ENCODE results near the gene KIF4B. TPM values are rescaled to one million over a fixed set of nuclear protein-coding genes. Genes with fewer than 3 reads are reported as not detected.
"Not testable (repeated sequence)": the region's sequence is repeated elsewhere in the genome, so short reads cannot be mapped to it uniquely, and the experiment has no call there.

KIF4B gene
- total and polyA plus RNA-seq, 4 donors, result 0.11 to 0.20 (median 0.12) TPM

DNA sequence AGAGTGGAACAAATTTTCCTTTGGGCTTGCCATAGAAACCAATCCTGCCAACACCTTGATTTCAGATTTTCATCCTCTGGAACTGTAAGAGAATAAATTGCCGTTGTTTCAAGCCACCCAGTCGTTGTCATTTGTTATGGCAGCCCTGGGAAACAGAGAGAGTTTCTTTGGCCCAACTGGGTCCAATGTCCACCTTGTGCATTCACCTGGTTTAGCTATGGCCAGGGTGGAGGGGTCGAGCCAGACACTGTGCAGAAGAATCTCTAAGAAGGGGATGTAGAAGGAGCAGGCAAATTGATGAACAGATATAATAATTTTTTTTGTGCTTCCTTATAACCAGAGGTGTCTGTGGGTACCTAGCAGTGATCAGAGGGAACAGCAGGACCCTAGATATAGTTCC lies 9.8 kb downstream of the KIF4B start:
- no peak for DNase-seq (ENCODE audit: low read depth in 4 of 6, low spot score in 6 of 6)
- H3K36me3 ChIP-seq (ENCODE audit: control insufficient read depth, insufficient read depth, low read length), result no peaks in the 10 kb centered on the region
- H3K9me3 ChIP-seq (ENCODE audit: control insufficient read depth, insufficient read depth, low read length), result peaks cover 5% of the 10 kb centered on the region
- 86% methylated on average over 1 of the region's 3 CpGs for WGBS (ENCODE audit: insufficient coverage)
- no peak overlapping the region for H3K4me3 ChIP-seq (ENCODE audit: low read depth, low read length)
- H3K4me1 ChIP-seq (ENCODE audit: control insufficient read depth, insufficient read depth, low read length), result no peaks in the 10 kb centered on the region
- H3K27me3 ChIP-seq (ENCODE audit: control insufficient read depth, insufficient read depth, low read length), result no peaks in the 10 kb centered on the region
- no peak overlapping the region for H3K27ac ChIP-seq (ENCODE audit: low read depth, low read length)

DNA sequence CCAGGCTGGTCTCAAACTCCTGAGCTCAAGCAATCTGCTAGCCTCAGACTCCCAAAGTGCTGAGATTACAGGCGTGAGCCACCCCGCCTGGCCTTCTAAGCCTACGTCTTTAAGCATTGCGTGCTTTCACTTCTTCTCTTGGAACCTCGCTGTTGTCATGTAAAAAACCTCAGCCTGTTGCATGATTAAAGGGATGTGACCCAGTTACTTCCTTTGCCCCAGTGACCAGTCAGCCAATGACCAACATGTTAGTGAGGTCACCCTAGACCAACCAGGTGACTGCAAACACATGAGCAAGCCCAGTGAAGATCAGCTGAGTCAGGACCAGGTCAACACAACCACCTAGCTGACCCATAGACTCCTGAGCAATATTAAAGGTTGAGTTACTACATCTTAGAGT lies 10.5 kb downstream of the KIF4B start:
- Histone ChIP-seq H3K27ac (ENCODE audit: low read depth, low read length) (no peak overlapping the region), H3K27me3 (ENCODE audit: control insufficient read depth, insufficient read depth, low read length) (no peaks in the 10 kb centered on the region), H3K4me3 (ENCODE audit: low read depth, low read length) (no peak overlapping the region), H3K4me1 (ENCODE audit: control insufficient read depth, insufficient read depth, low read length) (no peaks in the 10 kb centered on the region), H3K9me3 (ENCODE audit: control insufficient read depth, insufficient read depth, low read length) (peaks cover 5% of the 10 kb centered on the region), H3K36me3 (ENCODE audit: control insufficient read depth, insufficient read depth, low read length) (no peaks in the 10 kb centered on the region)
- WGBS (ENCODE audit: insufficient coverage), result 90% methylated on average over 5 of the region's 5 CpGs
- DNase-seq (ENCODE audit: low read depth in 4 of 6, low spot score in 6 of 6), result no peak

DNA sequence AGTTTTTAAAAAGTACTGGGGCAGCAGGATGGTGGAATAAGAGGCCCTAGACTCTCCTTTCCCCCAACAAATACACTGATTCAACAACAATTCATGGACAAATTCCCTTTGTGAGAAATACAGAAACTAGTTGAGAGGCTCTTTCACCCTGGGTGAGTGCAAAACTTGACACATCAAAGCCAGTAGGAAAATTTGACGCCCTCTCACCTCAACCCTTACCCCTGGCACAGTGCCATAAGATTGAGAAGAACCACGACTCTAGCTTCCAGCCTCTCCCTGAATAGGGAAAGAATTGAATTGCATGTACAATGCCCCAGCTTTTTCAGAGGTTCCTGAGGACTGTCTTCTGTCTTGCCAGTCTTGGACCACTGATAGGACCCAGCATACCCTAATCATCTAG lies 12.3 kb downstream of the KIF4B start:
- Histone ChIP-seq H3K36me3 (ENCODE audit: control insufficient read depth, insufficient read depth, low read length) (no peaks in the 10 kb centered on the region), H3K4me3 (ENCODE audit: low read depth, low read length) (no peak overlapping the region), H3K27me3 (ENCODE audit: control insufficient read depth, insufficient read depth, low read length) (no peaks in the 10 kb centered on the region), H3K9me3 (ENCODE audit: control insufficient read depth, insufficient read depth, low read length) (peaks cover 5% of the 10 kb centered on the region), H3K4me1 (ENCODE audit: control insufficient read depth, insufficient read depth, low read length) (no peaks in the 10 kb centered on the region), H3K27ac (ENCODE audit: low read depth, low read length) (no peak overlapping the region)
- no peak for DNase-seq (ENCODE audit: low read depth in 4 of 6, low spot score in 6 of 6)
- 80% methylated on average over 1 of the region's 2 CpGs for WGBS (ENCODE audit: insufficient coverage)

DNA sequence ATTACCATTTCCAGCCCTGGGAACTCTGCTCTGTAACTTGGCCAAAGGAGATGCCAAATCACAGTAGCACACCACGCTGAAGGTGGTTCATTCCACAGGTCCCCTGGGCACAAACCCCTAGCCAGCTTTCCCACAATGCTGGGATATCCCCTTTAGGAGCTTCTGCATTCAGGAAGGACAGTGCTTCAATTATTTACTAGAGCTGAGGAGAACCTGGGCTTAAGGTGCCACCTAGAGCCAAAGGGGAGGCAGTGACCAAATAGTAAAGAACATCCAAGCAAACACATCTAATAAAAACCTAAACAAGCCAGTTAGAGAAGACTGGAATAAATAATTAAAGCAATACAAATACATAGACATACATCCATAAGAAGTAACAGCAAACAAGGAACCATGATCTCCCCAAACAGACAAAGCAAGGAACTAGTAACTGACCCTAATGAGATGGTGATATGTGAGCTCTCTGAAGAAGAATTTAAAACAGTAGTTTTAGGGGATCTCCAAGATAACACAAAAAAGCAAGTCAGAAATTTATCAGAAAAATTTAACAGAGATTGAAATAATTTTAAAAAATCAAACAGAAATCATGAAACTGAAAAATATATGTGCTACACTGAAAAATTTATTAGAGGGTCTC lies 14.6 kb downstream of the KIF4B start:
- Histone ChIP-seq H3K27me3 (ENCODE audit: control insufficient read depth, insufficient read depth, low read length) (no peaks in the 10 kb centered on the region), H3K36me3 (ENCODE audit: control insufficient read depth, insufficient read depth, low read length) (no peaks in the 10 kb centered on the region), H3K4me1 (ENCODE audit: control insufficient read depth, insufficient read depth, low read length) (no peaks in the 10 kb centered on the region), H3K9me3 (ENCODE audit: control insufficient read depth, insufficient read depth, low read length) (peaks cover 5% of the 10 kb centered on the region), H3K27ac (ENCODE audit: low read depth, low read length) (no peak overlapping the region), H3K4me3 (ENCODE audit: low read depth, low read length) (no peak overlapping the region)
- WGBS (ENCODE audit: insufficient coverage), result 0% methylated on average over 1 of the region's 1 CpG
- no peak for DNase-seq (ENCODE audit: low read depth in 4 of 6, low spot score in 6 of 6)

DNA sequence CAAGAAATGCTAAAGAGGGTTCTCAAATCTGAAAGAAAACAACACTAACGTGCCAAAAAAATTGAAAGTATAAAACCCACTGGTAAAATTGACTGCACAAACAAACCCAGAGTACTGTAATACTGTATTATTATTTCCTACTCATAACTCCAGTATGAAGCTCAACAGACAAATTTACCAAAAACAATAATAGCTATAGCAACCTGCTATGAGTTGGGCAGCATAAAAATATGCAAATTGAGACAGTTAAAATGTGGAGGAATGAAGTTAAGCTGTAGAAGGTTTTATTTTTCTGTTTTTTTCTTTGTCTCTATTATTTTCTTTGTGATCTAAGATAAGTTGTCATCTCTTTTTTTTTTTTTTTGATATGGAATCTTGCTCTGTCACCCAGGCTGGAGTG lies 15.7 kb downstream of the KIF4B start:
- H3K4me3 ChIP-seq (ENCODE audit: low read depth, low read length), result no peak overlapping the region
- no peak overlapping the region for H3K27ac ChIP-seq (ENCODE audit: low read depth, low read length)
- no peak for DNase-seq (ENCODE audit: low read depth in 4 of 6, low spot score in 6 of 6)
- WGBS (ENCODE audit: insufficient coverage), result no CpG with 5 or more reads among the region's 1 CpG
- H3K36me3 ChIP-seq (ENCODE audit: control insufficient read depth, insufficient read depth, low read length), result no peaks in the 10 kb centered on the region
- peaks cover 5% of the 10 kb centered on the region for H3K9me3 ChIP-seq (ENCODE audit: control insufficient read depth, insufficient read depth, low read length)
- no peaks in the 10 kb centered on the region for H3K27me3 ChIP-seq (ENCODE audit: control insufficient read depth, insufficient read depth, low read length)
- H3K4me1 ChIP-seq (ENCODE audit: control insufficient read depth, insufficient read depth, low read length), result no peaks in the 10 kb centered on the region

DNA sequence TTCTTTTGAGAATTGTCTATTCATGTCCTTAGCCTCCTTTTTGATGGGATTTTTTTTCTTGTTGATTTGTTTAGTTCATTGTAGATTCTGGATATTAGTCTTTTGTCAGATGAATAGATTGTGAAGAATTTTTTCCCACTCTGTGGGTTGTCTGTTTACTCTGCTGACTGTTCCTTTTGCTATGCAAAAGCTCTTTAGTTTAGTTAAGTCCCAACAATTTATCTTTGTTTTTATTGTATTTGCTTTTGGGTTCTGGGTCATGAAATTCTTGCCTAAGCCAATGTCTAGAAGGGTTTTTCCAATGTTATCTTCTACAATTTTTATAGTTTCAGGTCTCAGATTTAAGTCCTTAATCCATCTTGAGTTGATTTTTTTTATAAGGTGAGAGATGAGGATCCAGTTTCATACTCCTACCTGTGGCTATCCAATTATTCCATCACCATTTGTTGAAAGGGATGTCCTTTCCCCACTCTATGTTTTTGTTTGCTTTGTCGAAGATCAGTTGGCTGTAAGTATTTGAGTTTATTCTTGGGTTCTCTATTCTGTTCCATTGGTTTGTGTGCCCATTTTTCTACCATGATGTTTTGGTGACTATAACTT lies 20.7 kb downstream of the KIF4B start:
- not testable (repeated sequence) for H3K9me3 ChIP-seq (ENCODE audit: control insufficient read depth, insufficient read depth, low read length); H3K36me3 ChIP-seq (ENCODE audit: control insufficient read depth, insufficient read depth, low read length); H3K27me3 ChIP-seq (ENCODE audit: control insufficient read depth, insufficient read depth, low read length); H3K27ac ChIP-seq (ENCODE audit: low read depth, low read length); H3K4me1 ChIP-seq (ENCODE audit: control insufficient read depth, insufficient read depth, low read length); DNase-seq (ENCODE audit: low read depth in 4 of 6, low spot score in 6 of 6); H3K4me3 ChIP-seq (ENCODE audit: low read depth, low read length)
- no CpG with 5 or more reads among the region's 1 CpG for WGBS (ENCODE audit: insufficient coverage)

DNA sequence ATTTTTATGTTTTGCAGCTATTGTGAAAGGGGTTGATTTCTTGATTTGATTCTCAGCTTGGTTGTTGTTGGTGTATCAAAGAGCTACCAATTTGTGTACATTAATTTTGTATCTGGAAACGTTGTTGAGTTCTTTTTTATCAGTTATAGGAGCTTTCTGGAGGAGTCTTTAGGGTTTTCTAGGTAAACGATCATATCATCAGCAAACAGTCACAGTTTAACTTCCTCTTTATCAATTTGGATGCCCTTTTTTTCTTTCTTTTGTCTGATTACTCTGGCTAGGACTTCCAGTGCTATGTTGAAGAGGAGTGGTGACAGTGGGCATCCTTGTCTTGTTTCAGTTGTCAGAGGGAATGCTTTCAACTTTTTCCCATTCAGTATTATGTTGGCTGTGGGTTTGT lies 21.5 kb downstream of the KIF4B start:
- WGBS (ENCODE audit: insufficient coverage), result no CpG with 5 or more reads among the region's 2 CpGs
- H3K27ac ChIP-seq (ENCODE audit: low read depth, low read length); DNase-seq (ENCODE audit: low read depth in 4 of 6, low spot score in 6 of 6); H3K4me3 ChIP-seq (ENCODE audit: low read depth, low read length); H3K4me1 ChIP-seq (ENCODE audit: control insufficient read depth, insufficient read depth, low read length); H3K9me3 ChIP-seq (ENCODE audit: control insufficient read depth, insufficient read depth, low read length); H3K36me3 ChIP-seq (ENCODE audit: control insufficient read depth, insufficient read depth, low read length); H3K27me3 ChIP-seq (ENCODE audit: control insufficient read depth, insufficient read depth, low read length): not testable (repeated sequence)

DNA sequence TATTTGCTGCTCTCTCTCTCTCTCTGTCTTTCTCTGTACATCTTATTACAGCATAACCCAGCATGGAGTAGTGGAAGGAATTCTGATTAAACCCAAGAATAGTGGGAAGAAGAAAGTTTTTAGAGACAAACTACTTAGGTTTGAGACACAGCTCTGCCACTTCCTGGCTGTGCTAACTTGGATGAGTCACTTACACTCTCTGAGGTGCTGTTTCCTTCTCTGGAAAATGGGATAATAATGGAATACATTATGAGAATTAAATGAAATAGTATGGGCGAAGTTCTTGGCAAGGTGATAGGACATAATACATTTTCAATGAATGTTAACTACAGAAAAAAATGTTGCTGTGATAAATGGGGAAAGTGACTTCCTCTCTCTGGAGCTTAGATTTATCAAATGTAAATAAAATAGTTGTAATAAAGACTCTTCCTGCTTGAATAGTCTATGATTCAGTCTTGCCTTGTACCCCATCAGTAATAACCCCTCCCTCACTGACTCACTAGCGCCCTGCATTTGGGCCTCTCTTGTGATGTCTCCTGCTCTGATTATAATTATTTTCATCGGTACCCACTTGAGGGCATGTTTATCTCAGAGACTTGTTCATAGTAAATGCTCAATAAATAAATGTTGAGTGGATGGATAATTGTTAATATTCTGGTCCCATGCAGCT lies 27.6 kb downstream of the KIF4B start:
- Histone ChIP-seq H3K27me3 (ENCODE audit: control insufficient read depth, insufficient read depth, low read length) (no peaks in the 10 kb centered on the region), H3K9me3 (ENCODE audit: control insufficient read depth, insufficient read depth, low read length) (no peaks in the 10 kb centered on the region), H3K4me3 (ENCODE audit: low read depth, low read length) (no peak overlapping the region), H3K4me1 (ENCODE audit: control insufficient read depth, insufficient read depth, low read length) (no peaks in the 10 kb centered on the region), H3K36me3 (ENCODE audit: control insufficient read depth, insufficient read depth, low read length) (no peaks in the 10 kb centered on the region), H3K27ac (ENCODE audit: low read depth, low read length) (no peak overlapping the region)
- WGBS (ENCODE audit: insufficient coverage), result no CpG with 5 or more reads among the region's 3 CpGs
- no peak for DNase-seq (ENCODE audit: low read depth in 4 of 6, low spot score in 6 of 6)

DNA sequence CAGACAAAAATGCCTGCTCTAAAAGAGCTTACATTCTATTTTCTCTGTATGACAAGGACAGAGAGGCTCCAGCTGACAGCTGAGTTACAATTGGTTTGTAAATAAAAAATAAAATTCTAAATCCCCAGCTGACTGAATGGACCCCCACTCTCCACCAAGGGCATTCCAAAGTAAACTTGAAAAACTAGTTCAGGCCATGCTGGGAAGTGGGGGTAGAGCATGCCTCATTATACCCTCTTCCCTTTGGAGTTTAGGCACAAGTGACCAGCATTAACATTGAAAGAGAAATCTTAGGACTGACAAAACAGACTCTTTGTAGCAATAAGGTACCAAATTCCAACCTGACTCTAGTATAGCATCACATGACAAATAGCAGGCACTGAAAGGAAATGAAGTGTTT lies 31.0 kb downstream of the KIF4B start:
- Histone ChIP-seq H3K4me3 (ENCODE audit: low read depth, low read length) (no peak overlapping the region), H3K4me1 (ENCODE audit: control insufficient read depth, insufficient read depth, low read length) (no peaks in the 10 kb centered on the region), H3K27ac (ENCODE audit: low read depth, low read length) (no peak overlapping the region), H3K9me3 (ENCODE audit: control insufficient read depth, insufficient read depth, low read length) (no peaks in the 10 kb centered on the region), H3K27me3 (ENCODE audit: control insufficient read depth, insufficient read depth, low read length) (no peaks in the 10 kb centered on the region), H3K36me3 (ENCODE audit: control insufficient read depth, insufficient read depth, low read length) (no peaks in the 10 kb centered on the region)
- no peak for DNase-seq (ENCODE audit: low read depth in 4 of 6, low spot score in 6 of 6)

DNA sequence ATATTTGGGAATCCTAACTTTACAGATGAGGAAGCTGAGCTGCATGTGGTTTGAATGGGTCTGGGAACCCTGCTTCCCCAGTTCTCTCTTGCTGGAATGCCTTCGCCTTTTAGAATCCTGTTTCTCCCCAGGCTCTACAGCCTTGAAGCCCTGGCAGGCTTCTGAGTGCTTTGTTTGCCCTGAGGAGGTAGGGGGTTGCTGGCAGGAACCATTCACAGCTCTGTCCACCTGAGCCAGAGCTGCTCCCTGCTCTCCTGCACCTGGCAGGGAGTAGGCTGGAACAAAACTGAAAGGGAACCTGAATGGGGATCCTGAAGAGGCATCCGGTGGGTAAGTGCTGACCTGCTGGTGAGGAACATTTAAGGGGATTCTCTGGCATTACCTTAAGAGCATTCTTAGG lies 33.0 kb downstream of the KIF4B start:
- no peaks in the 10 kb centered on the region for H3K36me3 ChIP-seq (ENCODE audit: control insufficient read depth, insufficient read depth, low read length)
- 84% methylated on average over 2 of the region's 2 CpGs for WGBS (ENCODE audit: insufficient coverage)

More for the DNA sequence above, 33.0 kb downstream of the KIF4B start:
- no peaks in the 10 kb centered on the region for H3K27me3 ChIP-seq (ENCODE audit: control insufficient read depth, insufficient read depth, low read length)
- no peak overlapping the region for H3K4me3 ChIP-seq (ENCODE audit: low read depth, low read length)
- H3K4me1 ChIP-seq (ENCODE audit: control insufficient read depth, insufficient read depth, low read length), result no peaks in the 10 kb centered on the region
- no peak overlapping the region for H3K27ac ChIP-seq (ENCODE audit: low read depth, low read length)
- no peaks in the 10 kb centered on the region for H3K9me3 ChIP-seq (ENCODE audit: control insufficient read depth, insufficient read depth, low read length)
- no peak for DNase-seq (ENCODE audit: low read depth in 4 of 6, low spot score in 6 of 6)

All from spinal cord (tissue), 10 donors.